Germinal center (tissue), 1 donor: ENCODE results near the gene GUCY1A1.
A peak's percentile ranks its signal among the peaks of the same experiment; 100 is the strongest.

Source experiments
- DNase-seq: peaks from one replicate; pipeline ENCODE4 v3.0.0; 2012; ENCODE audit warnings: mixed read lengths, low spot score

The GUCY1A1 gene

DNA sequence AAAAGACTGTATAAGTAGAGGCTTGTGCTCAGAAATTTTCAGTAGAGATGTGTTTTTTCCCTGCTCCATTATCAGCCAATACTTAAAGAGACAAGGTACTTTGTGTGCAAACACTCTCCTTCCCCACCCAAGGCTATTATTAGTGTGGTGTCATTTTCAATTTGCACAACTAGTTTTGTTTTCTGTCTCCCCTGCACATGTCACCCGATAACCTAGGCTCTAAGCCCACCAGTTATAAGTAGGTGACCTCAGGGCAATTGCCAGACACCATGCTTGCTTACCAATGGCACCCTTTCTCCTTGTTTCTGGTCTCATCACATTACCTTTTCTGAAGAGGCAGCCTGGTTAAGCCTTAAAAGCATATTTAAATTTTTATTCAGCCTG lies 8.0 kb upstream of the GUCY1A1 start:
- DNase-seq: no peak

DNA sequence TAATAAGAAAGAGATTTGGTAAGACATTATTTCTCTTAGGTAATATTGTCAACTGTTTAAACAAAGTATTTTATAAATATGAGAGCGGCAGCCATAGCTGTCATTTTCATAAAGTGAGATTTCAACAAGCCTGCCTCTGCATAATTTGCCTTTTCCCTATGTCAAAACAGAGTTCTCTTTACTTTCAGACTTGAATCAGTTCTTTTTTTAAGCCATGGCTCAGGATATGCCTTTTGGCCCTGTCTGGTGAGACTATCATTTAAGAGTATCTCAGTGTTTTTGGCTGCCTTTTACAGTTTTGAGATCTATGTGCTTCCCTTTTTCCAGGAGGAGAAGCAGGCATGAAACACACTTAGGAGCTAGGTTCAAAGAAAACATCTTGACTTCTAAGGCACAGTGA lies 7.5 kb upstream of the GUCY1A1 start:
- DNase-seq: no peak

DNA sequence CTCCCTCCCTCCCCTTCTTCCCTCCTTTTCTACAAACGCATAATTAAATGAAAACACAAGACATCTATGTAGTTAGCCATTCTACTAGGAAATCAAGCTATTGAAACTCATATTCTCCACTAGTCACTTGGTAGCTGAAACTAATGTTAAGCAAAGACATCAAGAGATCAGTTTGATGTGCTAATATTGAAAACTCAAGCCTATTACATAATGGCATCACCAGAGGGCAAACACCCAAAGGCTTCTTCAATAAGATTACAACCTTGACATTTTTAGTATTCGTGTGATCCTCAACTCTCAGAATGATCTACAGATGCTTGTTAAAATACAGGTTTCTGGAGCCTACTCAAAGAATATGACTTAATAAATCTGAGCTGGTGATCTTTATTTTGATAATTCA lies 6.2 kb upstream of the GUCY1A1 start:
- no peak for DNase-seq

DNA sequence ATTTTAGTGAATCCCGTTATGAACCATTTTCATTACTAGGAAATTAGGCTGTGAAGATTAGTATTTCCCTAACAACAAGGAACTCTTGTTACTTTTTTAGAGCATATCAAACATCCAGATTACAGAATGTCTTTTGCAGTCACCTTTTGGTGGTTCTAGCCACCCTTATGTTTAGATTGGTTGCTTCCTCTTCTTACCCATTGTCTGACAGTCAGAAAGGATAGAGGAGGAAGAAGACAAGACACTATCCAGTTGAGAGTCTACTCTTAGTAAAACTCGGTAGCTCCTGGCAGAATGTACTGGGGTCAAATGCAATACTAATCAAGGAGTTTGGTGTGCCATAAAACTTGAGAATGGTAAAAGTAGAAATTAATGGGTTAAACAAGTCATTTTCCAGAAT lies 1.6 kb upstream of the GUCY1A1 start:
- no peak for DNase-seq

DNA sequence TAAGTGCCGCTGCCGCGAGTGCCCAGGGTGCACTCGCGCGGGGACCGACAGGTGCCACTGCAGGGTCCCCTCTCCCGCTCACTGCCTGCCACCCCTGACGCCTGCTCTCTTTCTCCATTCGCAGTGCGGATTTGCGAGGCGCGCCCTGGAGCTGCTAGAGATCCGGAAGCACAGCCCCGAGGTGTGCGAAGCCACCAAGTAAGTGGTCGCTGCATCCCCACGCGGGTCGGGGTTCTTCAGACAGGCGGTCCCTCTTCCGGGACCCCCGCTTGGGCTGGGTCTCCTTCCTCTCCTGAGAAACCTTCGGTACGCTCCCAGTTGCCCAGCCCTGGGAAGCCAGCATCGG lies 547 bp downstream of the GUCY1A1 start:
- peak; percentile 9 for DNase-seq

DNA sequence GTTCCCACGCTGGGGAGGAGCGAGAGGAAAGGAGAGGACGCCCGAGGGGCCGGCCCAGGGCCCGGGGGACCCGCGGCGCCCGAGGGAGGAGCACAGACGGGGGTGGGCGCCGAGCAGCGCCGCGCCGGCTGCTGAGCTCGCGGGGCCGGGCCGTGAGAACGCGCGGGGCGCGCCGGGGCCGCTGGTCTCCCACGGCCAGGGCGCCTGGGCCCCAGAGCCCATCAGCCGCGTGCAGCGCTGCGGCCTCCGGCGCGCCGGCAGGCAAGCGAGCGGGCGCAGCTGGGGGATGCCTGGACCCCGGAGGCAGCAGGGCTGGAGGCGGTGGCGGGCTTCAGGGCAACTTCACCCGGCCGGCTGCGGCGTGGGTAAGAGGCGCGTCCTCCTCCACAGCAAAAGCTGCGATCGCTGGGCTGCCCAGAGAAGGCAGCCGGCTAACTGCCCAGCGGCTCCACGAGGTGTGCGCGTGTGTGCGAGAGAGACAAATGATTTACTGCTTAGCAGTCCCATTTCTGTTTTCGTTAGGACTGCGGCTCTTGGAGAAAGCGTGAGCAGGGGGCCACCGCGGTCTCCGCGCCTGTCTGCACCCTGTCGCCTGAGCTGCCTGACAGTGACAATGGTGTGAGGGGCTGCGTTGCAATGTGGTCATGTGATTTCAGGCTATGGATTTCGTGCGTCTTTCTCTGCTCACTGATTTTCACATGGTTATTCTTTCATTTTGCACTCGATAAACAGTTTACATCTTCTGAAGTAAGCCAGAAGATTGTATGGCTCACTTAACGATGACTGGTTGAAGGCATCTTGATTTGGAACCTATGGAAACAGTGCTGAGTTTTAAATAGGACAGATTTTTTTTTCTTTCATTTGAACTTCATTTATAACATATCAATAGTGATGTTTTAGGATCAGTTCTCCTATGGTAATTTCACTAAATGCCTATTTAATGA lies 1.2 kb downstream of the GUCY1A1 start:
- peak; percentile 8 for DNase-seq

DNA sequence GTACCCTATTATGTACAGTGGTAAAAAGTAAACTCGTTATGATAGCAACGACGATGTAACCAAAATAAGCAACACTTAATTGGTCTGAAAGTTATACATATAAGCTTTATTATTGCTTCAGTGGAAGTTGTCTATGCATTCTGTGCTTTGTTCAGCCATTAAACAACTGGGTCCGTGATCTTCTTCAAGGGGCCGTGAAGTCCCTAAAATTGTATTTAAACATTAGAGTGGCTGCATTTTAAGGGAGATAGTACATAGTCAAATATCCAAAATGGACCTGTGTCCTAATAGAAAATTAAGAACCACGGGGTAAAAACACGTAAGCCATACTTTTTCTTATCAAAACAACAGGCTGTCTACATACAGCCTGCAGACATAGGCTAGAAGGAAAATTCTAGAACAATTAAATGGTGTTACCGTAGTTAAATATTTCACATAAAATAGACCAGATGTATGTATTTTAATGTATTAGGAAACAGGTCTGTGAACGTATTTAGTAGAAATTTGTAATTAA lies 2.1 kb downstream of the GUCY1A1 start:
- no peak for DNase-seq

DNA sequence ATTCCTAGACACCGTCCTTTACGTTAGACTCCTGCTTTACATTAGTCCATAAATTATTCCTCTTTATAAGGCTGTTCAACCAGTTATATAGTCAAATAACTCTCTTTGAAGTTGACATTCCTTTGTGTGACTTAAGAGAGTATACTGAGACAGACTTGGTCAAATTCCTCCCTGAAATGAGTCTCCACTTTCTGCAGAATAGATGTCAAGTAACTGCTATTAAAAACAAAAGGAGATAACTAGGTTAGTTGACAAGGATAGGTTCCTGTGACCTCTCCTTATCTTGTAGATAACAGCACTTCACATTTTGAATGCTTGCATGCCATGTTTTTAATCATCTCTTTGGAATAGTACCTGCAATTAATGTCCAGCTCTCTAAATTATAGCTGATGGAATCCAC lies 5.7 kb downstream of the GUCY1A1 start:
- DNase-seq: no peak

DNA sequence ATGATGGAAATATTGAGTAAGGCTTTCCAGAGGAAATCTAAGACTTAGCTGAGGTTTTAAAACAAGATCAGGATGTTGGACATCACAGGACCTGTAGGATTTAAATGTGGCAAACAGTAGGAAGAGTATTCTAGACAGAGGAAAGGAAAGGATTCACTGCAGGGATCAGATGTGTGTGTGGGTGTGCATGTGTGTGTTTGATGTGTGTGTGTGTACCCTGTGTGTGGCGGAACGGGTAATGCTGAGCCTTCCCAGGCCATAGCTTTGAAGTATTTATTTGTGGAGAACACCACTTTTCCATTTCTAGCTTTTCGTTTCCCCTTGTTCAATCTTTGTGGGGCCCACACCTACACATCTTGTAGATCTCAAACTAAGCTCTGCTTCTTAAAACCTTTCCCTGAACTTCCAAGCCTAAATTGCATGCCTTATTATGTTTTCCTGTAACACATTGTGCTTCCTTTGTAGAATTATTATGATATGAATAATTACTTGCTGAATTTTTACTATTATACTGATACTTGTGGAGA lies 6.9 kb downstream of the GUCY1A1 start:
- DNase-seq: no peak

DNA sequence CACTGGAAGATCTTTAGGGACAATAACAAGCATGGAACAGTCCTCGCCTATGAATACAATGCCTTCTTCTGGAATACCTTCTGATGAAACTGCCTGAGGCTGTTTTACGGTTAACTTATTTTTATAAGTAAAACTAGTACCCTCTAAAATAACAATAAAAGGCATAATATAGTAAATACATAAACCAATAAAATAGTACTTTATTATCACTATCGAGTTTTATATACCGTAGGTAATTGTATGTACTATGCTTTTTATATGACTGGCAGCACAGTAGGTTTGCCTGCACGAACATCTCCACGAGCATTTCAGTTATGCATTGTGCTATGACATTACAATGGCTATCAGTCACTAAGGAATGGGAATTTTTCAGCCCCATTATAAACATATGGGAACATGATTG lies 8.0 kb downstream of the GUCY1A1 start:
- no peak for DNase-seq

DNA sequence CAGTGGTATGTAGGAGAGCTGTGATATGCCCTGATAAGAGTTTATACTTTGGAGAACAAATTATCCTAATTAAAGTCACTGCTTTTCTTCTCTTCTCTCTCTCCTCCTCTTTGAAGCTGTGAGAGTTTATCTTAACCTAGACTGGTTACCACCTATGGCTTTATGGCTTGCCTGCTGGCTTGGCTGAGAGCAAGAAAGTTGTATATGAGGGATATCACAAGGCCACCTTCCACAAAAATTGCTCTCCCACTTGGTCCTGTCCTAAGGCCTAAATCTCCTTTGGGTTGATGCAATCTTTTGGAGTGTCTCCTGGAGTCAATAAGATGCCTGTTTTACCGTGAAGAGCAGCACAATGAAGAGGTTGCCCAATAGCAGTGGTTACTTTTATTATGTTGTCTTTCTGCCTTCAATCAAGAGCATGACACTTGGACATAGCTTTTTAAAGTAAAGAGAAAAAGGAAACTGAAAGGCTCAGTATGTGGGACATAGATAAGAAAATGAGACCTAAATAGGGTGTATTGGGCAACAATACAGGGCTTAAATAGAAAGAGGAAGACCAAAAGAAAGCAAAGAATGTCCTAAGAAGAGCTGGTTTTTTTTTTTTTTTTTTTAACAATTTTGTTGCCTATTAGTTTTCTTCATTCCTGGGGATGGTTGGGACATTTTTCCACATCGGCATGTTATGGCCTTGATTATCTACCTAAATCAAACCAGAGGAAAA lies 9.2 kb downstream of the GUCY1A1 start:
- DNase-seq: no peak

DNA sequence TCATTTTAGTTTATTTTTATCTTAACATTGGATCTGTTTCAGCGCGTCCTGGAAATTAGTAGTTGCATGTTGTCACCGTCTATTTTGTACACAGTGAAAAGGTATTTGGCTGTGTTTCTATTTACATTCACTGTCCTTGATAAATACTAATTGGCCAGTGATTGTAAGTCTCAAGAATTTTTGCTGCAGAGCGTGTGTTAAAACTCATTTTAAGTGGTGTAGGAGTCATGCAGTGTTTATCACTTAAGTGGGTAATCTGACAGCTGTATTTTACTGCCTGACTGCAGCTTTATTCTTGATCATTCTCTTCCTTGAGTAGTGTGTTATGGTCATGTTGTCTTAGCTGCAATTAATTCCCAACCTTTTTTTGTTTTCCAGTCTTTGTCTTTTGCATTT lies 9.8 kb downstream of the GUCY1A1 start:
- no peak for DNase-seq

DNA sequence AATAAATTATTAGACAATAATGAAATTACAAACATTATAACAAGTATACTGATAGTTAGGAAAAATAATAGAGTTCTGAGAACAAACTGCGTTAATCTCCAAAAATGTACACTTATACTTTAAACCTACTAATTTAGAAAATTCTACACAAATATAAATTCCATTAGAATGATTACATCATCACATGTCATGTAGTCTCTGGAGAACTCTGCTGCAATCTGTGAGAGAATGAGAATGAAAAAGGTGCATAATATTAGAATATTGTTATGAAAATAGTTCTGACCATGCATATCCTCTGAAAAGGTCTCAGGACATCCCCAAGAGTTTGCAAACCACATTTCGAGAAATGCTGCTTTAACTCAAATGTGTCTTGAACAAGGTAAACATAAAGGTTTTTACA lies 11.4 kb downstream of the GUCY1A1 start:
- no peak for DNase-seq

DNA sequence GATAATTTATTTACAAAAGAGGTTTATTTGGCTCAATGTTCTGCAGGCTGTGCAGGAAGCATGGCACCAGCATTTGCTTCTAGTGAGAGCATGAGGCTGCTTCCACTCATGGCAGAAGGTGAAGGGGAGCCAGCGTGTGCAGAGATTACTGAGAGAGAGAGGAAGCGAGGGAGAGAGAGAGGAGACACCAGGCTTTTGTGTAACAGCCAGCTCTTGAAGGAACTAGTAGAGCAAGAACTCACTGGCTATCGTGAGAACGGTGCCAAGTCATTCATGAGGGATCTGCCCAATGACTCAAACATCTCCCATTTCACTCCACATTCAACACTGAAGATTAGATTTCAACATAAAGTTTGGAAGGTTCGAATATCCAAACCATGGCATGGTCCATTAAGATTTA lies 12.7 kb downstream of the GUCY1A1 start:
- no peak for DNase-seq

DNA sequence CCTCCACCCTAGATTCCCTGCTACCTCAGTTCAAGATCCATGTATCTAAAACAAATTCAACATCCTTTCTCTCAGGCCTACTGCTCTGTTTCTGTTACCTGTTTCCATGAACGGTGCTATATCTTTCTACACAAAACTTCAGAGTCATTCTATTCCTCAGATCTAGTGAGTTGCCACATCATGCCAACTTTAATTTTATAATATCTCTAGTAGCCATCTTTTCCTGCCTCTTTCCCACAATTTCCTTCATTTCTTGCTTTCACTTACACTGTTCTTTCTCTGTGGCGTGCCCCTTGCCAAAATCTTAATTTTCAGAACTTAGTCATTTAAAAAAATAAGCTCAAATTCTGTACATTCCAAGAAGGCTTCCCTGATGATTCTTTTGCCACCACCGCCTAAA lies 15.2 kb downstream of the GUCY1A1 start:
- DNase-seq: no peak

DNA sequence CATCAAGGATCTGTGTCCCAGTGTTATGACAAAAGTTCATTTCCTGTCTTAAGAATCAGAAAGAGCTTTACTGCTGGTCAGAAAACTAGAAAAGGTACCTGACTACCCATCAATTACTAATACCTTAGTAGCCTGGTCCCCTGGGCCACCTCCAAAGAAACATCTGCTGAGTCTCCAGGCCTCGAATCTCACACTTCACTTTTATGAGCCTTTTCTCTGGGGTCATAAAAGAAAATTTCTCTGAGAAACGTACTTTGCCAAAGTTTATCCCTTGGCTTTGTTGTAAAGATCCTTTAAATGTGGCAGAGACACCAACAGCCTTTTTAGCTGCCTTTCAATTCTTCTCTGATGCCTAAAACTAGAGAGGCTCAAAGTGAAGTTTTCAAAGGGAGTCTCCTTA lies 17.8 kb downstream of the GUCY1A1 start:
- DNase-seq: no peak

DNA sequence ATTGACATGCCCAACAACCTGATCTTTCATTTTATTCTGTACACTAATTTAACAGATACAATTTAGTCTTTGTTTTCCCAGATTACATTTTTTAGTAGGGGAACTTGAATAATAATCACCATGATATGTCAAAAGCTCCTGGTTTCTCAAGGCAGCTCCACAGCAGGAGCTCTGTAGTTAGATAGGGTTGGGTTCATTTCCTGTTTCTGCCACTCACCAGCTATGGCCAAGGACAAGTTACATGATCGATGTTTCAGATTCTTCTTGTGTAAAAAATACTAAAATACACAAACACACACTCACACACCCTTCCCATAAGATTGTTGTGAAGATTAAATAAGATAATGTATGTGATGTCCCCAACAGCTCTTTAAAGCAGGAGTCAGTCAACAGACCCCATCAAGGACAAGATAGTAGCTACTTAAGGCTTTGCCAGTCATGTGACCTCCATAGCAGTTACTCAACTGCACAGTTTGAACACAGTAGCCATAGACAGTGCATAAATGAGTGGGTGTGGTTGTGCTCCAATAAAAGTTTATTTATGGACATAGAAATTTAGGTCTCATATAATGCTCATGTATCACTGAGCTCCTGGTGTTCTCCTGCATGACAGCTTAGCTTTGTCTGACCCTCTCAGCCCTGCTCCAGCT lies 18.4 kb downstream of the GUCY1A1 start:
- DNase-seq: no peak

DNA sequence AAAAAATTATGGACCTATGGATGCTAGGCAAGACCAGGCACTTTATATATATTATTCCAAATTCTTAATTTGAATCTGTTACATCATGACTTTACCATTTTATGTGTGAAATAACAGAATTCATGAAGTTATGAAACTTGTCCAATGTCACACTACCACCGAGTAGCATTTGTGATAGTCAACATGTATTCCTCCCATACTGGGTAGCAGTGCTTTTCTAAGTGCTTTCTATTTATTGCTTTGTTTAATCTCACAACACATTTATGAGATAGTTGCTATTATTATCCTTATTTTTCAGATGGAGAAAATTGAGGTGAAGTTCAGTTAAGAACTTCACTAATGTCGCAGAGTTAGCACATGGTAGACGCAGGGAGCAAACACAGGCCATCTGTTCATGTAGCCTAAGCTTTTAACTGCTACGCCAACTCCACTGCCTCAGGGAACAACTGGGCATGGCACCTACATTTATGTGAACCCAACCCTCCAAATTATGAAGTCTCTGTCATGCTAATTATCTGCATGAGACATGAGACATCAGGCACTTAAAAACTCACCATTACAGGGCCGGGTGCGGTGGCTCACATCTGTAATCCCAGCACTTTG lies 20.8 kb downstream of the GUCY1A1 start:
- DNase-seq: no peak

DNA sequence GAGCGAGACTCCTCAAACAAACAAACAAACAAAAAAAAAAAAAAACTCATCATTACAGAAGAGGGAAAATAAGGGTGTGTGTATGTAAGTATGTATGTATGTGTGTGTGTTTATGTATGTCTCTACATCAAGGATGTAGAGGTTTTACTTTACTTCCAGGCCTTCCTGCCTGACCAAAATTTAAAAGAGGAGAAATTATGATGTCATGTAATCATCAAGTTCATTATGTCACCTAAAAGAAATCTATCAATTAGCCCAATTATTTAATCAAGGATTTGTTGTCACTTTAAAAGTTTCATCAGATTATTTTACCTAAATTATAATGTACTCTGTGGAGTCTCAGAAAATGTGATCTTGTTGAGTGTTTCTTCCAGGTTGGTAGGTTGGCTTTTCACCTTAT lies 21.6 kb downstream of the GUCY1A1 start:
- DNase-seq: no peak

DNA sequence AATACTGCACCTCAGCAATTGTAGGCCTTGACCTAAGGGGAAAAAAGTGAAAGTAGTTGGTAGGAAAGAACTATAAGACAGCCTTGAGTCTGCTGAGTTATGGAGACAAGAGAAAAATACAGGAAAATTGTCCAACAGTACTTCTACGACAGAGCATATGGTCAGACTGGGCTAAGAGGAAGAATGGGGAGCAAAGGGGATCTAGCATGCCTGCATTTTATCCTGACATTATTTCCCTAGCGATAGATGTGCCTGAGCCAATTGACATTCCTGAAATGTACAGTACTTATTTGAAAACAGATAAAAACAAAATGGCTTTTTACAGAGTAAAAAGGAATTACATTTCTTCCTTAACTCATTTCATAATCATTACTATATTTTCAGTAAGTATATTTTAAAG lies 22.2 kb downstream of the GUCY1A1 start:
- DNase-seq: no peak

DNA sequence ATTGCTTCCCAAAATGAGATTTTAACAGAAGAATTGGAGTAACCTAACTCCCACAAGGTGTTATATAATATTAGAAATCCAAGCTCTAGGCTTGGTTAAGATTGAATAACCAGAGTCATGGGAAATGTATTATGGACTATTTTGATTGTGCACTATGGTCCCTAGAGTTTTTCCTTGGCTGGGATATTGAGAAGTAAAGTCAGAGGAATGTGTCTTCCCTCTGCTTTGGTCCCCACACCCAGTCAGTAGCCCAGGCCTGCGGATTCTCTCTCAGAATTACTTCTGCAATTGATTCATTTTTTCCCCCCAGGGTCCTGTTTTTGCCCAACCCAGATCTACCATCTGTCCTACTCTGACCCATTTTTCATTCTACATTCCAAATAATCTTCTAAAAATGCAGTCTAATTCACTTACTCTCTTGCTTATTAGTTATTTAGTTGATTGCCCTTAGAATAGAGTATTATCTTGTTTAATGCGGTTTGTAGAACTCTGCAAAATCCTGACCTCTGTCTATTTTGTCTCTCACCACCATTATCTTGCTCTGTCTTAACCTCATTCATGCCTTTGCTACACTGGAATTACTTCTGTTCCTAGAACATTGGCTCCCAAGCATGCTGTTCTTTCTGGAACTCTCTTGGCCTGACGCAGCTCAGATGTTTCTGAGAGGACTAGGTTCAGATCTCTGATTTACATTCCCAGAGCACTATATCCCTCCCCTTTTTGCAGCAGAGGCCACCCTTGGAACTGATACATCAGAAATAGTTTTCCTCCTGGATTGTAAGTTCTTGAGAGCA lies 23.6 kb downstream of the GUCY1A1 start:
- DNase-seq: no peak
